OCI-M1 (cell line): ENCODE data around the gene IL1RAP.
A peak's percentile ranks its signal among the peaks of the same experiment; 100 is the strongest.

Experiments
- DNase-seq: peaks from one replicate; lab custom pipeline; 2025; lab: John Stamatoyannopoulos, UW

The IL1RAP gene

GRCh38 chr3:190541560-190541959 is 27.7 kb downstream of the IL1RAP start:
- DNase-seq, result no peak

DNA sequence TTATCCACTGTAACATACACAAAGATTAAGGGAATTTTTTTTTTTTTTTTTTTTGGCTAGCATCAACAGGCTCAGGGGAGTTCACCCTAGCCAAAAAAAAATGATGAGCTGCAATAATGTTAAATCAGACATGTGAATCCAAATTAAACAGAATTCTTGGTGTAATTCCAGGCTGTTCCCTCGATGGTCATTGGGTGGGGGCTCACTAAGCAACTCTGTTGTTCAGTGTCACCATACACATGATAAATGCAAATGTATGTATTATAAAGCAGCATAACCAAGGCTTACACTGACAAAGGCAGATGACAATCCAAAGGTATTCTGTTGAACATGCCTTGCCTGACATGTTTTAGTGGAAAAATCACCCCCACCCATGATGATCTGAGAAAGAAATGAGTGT is 29.0 kb downstream of the IL1RAP start:
- DNase-seq, result no peak

DNA sequence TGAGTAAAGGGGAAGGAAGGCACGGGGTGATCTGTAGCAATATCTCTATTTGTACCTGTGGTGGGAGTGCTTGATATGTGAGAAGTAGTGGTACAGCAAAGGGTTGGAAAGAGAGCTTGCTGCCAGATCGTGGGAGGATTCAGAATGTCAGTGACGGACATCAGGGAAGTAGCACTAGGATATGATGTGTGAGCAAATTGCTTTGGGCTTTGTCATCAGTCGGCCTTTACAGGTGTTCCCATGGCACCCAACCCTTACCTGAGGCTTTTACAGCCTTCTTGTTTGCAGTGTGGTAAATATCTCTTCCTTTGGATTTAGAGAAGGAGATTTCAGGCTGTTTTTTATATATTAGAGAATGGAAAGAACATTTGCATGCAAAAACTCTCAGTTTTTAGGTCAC is 29.8 kb downstream of the IL1RAP start:
- no peak for DNase-seq

GRCh38 chr3:190545191-190545590 is 31.3 kb downstream of the IL1RAP start:
- no peak for DNase-seq

DNA sequence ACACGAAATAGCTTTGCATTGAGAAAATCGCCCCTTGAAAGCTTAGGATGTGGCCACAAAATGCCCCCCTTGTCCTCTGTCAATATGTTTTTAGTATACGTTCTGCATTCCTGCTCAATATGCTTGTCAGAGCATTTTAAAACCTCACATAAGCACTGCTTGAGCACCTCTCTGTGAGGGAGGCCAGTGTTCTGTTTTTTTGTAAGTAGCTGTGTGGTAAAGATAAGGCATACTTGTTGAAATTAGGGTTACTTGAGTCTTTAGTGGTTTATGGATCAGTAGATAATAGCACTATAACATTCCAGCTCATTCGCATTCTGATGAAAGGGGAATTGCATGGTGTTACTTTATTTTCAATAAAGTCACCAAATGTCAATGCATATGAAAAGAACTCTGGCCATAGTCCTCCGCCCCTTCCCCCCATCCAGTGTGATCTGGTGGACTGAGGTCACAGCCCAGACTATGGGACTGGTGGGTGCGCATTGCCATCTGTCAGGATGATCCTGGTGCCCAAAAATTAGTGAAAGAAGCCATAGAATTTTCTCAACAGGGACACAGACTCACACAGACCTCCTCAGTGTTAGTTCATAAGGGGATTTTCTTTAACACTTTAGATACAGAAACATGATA is 33.1 kb downstream of the IL1RAP start:
- DNase-seq, result peak; percentile 89

DNA sequence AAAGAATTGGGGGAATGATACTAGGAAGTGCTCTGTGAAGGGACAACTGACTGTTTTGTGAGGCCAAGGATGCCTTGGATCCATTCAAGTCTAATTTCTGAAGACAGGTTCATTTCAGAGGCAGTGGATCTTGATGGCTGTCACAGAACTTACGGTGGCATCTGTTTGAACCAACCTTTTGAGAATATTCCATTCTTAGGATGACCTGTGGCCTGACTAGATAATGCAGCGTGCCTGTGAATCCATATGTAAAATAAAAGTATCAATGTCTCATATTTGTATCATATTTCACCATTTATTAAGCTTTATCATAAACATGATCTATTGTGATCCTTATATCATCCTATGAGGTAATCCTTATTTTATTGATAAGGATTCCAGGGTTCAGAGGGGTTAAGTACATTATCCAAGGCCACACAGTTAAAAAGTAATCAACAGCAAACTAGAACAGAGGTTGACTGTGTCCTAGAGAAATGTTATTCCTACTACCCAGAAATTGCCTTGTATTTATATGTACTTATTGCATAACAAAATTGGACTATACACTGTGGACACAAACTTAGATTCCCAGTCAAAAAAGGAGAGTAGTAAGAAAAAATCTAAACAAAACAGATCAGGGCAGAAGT is 34.3 kb downstream of the IL1RAP start:
- no peak for DNase-seq

- no peak for DNase-seq
These were observed 38.1 kb downstream of the IL1RAP start for GRCh38 chr3:190552021-190552420.

GRCh38 chr3:190552969-190553759 is 39.3 kb downstream of the IL1RAP start:
- no peak for DNase-seq

- no peak for DNase-seq
These were observed 40.3 kb downstream of the IL1RAP start for GRCh38 chr3:190554197-190554596.

DNA sequence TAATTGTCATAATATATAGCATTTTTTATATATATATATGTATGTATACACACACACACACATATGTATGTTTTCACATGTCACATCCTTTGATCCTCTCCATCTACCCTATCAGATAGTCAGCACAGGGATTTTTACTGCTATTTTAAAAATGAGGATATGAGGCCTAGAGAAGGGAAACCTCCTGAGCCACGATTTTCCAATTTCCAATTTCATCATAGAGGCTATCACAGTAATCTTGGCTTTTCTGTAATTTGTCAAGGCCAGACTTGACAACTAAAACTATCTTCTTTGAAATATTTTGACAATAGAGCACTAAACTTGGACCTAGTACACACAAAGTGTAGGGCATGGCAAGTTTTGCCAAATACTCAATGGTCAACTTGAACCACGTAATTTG is 42.5 kb downstream of the IL1RAP start:
- no peak for DNase-seq

GRCh38 chr3:190557296-190557695 is 43.4 kb downstream of the IL1RAP start:
- DNase-seq, result no peak

GRCh38 chr3:190558316-190558715 is 44.4 kb downstream of the IL1RAP start:
- DNase-seq, result no peak

DNA sequence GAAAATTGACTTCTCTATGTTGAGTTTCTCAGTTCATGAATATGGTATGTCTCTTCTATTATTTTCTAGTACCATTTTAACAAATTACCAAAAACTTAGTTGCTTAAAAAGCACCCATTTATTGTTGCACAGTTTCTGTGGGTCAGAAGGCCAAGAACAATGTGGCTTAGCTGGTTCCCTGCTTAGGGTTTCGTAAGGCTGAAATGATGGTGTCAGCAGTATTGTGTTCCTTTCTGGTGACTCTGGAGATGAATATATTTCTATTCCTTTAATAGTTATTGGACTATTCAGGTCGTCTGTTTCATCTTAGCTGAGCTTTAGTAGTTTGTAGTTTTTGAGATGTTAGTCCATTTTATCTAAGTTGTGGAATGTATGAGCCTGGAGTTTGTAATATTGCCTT is 44.9 kb downstream of the IL1RAP start:
- DNase-seq, result no peak

GRCh38 chr3:190560013-190560895 is 46.4 kb downstream of the IL1RAP start:
- DNase-seq, result no peak

GRCh38 chr3:190562866-190563510 is 49.1 kb downstream of the IL1RAP start:
- no peak for DNase-seq

- DNase-seq, result no peak
These were observed 50.3 kb downstream of the IL1RAP start for GRCh38 chr3:190564175-190564574.

DNA sequence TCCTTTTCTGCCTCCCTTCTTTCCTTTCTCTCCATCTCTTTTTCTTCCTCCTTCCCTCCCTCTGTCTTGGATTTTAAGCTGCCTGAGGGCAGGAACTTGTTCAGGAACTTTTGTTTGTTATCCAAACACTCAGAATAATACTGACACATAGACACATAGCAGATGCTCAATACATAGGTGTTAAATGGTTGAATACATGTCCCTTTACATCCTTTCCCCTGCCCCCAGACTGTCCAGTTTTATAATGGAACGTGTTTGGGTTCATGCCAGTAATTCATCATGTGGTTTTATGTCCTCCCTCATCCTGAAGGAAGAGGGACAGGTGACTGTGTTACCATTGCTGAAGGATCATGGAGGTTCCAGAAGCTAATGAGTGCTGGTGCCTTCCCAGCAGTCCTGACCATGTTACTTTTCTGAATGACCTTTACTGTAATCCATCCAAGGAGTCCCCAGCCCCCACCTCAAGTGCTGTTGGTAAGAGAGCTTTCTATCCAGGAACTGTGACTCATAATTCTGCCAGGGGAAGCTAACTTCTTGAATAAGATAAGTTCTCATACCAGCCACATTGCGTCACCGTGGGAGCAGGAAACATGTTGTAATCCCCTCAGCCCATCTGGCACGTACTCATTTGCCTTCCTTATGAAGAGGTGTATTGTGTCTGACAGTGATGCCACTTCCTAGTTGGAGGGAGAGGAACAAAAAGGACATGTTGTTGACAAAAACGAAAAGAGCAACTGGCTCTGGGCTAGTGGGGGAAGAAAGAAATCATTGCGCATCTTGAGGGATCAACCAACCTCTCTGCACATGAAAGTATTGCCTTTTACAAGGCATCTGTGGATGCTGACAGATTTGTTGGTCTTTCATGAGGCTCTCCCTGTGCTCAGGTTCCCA is 52.4 kb downstream of the IL1RAP start:
- peak; percentile 96 for DNase-seq

DNA sequence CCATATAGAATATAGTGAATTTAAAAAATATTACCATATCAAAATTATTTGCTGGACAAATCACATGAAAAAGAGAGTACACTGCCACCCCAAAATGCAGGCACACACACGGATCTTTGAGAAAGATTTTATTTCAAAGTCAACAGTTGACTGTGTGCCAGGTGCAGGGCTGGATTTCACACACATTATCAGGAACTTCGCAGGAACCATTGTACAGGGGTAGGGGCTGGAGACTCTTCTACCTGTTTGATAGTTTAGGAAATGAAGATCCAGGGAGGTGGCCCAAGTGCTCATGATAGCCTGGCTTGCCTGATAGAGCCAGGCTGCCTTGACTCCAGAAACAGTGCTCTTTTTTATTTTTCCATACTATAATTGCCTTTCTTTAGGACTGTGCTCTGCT is 54.2 kb downstream of the IL1RAP start:
- DNase-seq, result no peak

DNA sequence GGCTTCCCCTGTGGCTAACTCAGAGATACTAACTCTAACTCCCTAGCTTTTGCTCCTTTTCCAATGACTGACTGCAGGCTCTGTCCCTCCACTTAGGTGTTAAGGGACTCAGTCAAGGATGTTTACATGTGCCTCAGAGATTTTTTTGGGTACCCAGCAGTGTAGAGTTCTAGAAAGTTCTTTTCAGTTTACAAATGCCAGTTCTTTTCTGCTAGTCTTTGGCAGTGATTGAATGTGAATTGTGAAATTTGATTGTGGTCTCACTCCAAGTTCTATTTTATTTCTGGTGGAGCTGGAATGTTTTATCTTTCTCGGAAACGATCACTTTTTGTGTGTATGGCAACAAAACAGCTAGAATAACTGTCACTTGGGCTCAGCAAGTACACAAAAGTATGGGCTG is 60.6 kb downstream of the IL1RAP start:
- DNase-seq, result no peak

- DNase-seq, result no peak
These were observed 61.7 kb downstream of the IL1RAP start for GRCh38 chr3:190575437-190576185.
